Activated naive CD4-positive, alpha-beta T cell treated with anti-CD3 and anti-CD28 coated beads, Interleukin-2, amount 50 U/mL, for 72 hours (primary cell): ENCODE data around the gene LRRFIP1. TPM values are rescaled to one million over a fixed set of nuclear protein-coding genes. Genes with fewer than 3 reads are reported as not detected.
"Not testable (repeated sequence)": the region's sequence is repeated elsewhere in the genome, so short reads cannot be mapped to it uniquely, and the experiment has no call there.

Source experiments
- ATAC-seq, 2 donors: fragments of 150-1000 bp; cut with Tn5 transposase; 2 replicates each; pipeline ENCODE4 v1.10.0; 2021; ENCODE audit warnings: mild to moderate bottlenecking in 2 of 2, moderate library complexity in 2 of 2
- DNase-seq, 2 donors: peaks; one replicate each; pipeline ENCODE4 v3.0.0; 2021 to 2022; ENCODE audit warnings: low spot score in 2 of 2
- H3K27ac Mint-ChIP-seq, 2 donors: one replicate each; pipeline ENCODE4 v1.8.0; 2022; ENCODE audit warnings: mild to moderate bottlenecking in 2 of 2, mixed read lengths in 2 of 2
- H3K36me3 Mint-ChIP-seq, 2 donors: one replicate each; pipeline ENCODE4 v1.8.0; 2022; ENCODE audit warnings: mixed read lengths in 2 of 2
- H3K9me3 Mint-ChIP-seq, 2 donors: one replicate each; pipeline ENCODE4 v1.8.0; 2022; ENCODE audit warnings: mixed read lengths in 2 of 2
- total RNA-seq, 2 donors: library from RNA; stranded (reverse); gene quantifications; one replicate each; pipeline ENCODE4 v1.2.3, GENCODE V29; 2022

Gene LRRFIP1
- total RNA-seq, 2 donors from 2014 or later, result 190 to 193 TPM

DNA sequence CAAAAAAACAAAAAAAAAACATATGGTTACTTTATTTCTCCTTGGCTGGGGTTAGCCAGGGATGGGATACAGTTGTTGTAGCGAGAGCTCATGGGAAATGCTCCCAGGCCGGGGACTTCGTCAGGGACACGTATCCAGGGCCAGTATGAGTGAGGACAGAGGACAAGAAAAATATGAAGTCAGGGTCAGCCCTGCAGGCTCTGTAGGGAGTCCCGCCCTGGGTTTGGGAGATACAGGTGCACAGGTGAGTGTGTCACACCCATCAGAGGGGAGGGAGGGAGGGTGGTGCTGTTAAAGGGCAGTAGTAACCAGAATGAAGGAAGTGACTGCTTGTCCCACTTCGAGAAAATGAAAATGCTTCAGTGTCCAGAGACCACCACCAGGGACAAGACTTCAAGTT is 115.6 kb downstream of the LRRFIP1 start:
- ATAC-seq, result no peak
- H3K36me3 Mint-ChIP-seq, result no peaks in the 10 kb centered on the region

DNA sequence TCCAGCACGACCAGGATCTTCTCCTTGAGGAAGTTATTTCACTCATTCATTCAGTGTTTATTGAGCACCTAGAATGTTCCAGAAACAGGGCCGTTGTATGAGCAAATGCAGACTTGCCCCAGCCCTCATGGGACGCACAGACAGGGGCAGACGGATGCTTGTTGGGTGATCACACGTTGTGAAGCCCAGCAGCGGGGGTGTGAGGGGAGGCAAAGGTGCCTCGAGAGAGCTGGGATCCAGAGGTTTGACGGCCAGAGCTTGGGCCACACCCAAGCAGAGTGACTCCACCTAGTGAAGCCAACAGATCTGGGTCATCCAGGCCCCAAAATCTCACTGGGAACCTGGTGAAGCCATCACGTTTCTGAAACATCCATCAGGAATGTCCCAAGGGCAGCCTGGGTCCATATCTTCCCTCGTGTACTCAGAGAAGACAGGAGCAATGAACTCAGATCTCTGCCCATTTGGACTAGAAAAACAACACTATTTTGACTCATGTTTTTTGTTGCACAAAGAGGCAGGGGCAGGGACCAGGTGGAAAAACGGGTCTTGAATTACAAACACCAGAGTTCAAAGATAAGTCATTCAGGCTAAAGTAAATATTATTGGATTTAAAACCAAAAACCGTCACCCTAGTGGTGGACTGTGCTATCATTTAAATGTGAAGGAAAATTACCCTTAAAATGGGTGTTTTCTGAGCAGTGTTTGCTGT is 116.3 kb downstream of the LRRFIP1 start:
- ATAC-seq (peak in 1 of 2 donors; percentile 14), DNase-seq (no peak)
- Mint-ChIP-seq H3K27ac (peak overlapping the region; percentile 81 to 82), H3K36me3 (peaks cover 3% of the 10 kb centered on the region in 2 donors), H3K9me3 (no peaks in the 10 kb centered on the region)

More for the DNA sequence above, 115.6 kb downstream of the LRRFIP1 start:
- H3K9me3 Mint-ChIP-seq, result no peaks in the 10 kb centered on the region
- no peak for DNase-seq
- H3K27ac Mint-ChIP-seq, result peak overlapping the region; percentile 81 to 95

DNA sequence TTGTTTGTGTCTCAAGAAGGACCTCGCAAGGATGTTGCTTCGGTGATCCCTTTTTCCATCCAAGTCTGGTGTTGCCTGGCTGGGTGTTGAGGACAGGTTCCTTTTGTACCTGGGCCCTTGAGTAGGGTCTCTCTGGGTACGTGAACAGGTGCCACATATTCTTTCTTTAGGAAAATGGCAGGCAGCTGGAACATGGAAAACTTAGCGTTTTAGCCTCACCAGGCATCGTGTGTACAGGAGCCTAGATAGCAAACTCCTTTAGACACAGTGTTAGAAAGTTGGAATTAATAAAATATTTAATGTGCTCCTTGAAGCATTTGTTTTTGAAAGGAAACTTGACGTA is 116.9 kb downstream of the LRRFIP1 start:
- no peak overlapping the region for H3K27ac Mint-ChIP-seq
- peaks cover 5 to 8% of the 10 kb centered on the region in 2 donors for H3K36me3 Mint-ChIP-seq
- ATAC-seq (no peak), DNase-seq (no peak)
- H3K9me3 Mint-ChIP-seq, result no peaks in the 10 kb centered on the region

DNA sequence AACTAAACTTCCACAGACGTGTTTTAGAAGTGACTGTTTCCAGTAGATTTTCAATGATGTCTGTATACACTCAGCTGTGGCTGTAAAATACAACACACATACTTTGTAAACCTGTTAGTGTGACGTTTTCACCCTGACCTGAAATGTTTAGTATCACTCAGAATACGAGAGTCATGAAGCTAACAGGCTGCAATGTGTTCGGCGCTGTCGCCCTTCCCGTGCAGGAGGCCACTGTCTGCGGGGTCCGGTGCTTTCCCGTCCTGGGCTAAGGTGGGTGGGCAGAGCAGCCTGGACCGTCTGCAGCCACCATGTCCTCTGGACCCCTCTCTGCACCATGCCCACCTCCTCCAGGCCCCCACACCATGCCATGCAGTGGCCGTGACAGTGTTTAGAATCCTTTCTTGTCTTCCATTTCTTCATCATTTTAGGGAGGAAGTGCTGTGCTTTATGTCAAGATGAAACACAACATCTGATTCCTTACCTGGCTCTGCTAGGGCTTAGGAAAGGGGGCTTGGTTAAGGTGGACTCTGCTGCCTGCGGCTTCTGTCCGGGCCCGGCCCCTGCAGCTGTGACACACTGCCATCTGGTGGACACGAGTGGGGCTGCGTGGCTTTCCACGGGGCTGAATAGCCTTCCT is 117.3 kb downstream of the LRRFIP1 start:
- DNase-seq (peak in 1 of 2 donors; percentile 85), ATAC-seq (peak; percentile 82 to 87)
- Mint-ChIP-seq H3K27ac (peak overlapping the region in 1 of 2 donors; percentile 66), H3K36me3 (peaks cover 10 to 13% of the 10 kb centered on the region in 2 donors), H3K9me3 (no peaks in the 10 kb centered on the region)

DNA sequence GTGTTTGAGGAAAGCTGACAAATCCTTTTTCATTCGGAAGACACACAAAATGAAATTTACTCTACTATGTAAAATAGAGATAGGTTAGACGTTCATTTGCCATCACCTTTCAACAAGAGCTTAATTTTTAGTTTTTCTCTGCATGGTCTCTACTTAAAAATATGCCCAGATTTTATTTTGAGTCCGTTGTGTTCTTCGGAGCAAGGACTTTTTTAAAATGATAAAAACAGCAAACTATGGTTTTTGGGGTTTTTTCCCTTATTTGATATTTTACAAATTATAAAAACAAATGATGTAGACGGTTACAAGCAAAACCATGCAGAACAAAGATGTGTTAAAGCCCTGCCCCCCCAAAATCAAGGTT is 117.8 kb downstream of the LRRFIP1 start:
- ATAC-seq (no peak), DNase-seq (no peak)
- Mint-ChIP-seq H3K36me3 (peaks cover 13 to 15% of the 10 kb centered on the region in 2 donors), H3K9me3 (no peaks in the 10 kb centered on the region), H3K27ac (peak overlapping the region in 1 of 2 donors; percentile 66)

DNA sequence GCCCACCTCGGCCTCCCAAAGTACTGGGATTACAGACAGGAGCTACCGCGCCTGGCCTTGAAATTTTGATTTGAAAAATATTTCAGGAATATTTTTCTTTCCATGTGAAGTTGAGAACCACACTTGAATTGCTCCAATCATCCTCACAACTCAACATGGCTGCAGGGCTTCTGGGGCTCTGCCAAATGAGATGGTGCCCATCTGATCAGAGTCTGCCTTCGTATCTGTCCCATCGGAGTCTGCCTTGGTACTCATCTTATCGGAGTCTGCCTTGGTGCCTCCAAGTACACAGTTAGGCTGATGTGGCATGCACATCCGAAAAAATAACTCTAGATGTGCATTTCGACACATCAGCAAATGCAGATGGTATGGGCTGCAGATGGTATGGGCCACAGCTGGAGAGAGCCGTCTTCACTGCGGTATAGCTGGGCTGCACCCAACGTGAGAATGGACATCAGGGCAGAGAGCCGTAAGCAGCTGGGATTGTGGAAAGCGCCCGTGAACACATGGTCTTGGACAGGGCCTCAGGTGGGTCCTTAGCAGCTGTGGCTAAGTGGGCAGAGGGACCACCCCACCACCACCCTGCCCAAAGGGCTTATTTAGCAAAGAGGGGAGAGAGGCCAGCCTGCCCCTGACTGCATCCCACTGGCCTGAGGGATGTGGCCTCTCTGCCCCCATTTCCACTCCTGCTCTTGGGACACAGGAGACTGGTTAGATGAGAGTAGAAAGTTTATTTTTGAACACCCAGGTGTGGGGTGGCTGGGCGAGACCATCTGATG is 119.1 kb downstream of the LRRFIP1 start:
- Mint-ChIP-seq H3K9me3 (no peaks in the 10 kb centered on the region), H3K27ac (peak overlapping the region in 1 of 2 donors; percentile 53), H3K36me3 (peaks cover 13 to 21% of the 10 kb centered on the region in 2 donors)
- ATAC-seq, result no peak
- DNase-seq, result no peak

DNA sequence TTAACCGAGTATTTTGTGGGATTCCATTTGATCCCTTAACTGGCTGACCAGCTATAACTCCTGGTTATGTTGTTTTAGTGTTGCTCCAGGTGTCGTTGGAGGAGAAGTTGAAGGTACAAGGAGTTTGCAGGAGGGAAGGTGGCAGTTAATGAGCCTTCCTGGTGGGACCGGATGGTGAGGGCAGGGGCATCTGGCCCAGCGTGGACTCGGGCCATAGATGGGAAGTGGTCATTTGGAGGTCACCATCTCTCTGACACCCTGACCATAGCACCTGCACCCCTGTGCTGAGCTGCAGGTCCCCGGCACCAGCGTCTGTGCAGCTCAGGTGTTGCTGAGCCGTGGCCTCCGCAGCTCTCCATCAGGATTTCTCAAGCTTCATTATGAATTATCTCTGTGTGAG is 119.8 kb downstream of the LRRFIP1 start:
- DNase-seq, result no peak
- Mint-ChIP-seq H3K9me3 (no peaks in the 10 kb centered on the region), H3K36me3 (peaks cover 13 to 27% of the 10 kb centered on the region in 2 donors), H3K27ac (no peak overlapping the region)
- no peak for ATAC-seq

DNA sequence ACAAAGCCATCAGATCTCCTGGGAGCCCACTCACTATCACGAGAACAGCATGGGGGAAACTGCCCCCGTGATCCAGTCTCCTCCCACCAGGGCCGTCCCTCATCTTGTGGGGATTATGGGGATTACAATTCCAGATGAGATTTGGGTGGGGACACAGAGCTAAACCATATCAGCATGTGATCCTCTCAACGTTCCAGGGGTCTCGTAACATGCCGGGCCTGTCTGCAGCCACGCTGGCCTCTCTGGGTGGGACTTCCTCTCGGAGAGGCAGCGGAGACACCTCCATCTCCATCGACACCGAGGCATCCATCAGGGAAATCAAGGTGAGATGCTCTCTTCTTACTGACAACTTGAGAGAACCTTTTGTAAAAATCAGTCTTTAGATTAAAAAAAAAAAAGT is 121.6 kb downstream of the LRRFIP1 start:
- Mint-ChIP-seq H3K27ac (peak overlapping the region in 1 of 2 donors; percentile 6), H3K9me3 (no peaks in the 10 kb centered on the region), H3K36me3 (peaks cover 24 to 42% of the 10 kb centered on the region in 2 donors)
- DNase-seq (no peak), ATAC-seq (no peak)

DNA sequence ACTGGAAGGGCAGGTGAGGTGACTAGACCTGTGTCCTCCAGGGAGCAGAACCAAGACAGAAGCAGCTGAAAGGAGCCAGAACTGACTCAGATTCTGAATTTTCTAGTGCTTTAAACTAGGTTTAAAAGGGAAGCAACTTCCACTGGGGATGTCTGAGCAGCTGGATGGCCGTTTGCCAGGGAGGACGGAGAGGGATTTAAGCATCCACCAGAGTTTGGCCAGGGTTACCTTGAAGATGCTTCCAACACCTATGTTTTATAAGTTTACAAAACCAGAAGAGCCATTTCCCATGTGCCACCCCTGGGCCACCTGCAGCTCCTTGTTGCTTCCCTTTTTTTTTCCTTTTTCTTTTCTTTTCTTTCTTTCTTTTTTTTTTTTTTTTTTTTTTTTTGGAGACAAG is 122.6 kb downstream of the LRRFIP1 start:
- H3K36me3 Mint-ChIP-seq, result peaks cover 31 to 48% of the 10 kb centered on the region in 2 donors
- DNase-seq (no peak), ATAC-seq (no peak)
- peak overlapping the region; percentile 18 to 60 for H3K27ac Mint-ChIP-seq
- no peaks in the 10 kb centered on the region for H3K9me3 Mint-ChIP-seq

DNA sequence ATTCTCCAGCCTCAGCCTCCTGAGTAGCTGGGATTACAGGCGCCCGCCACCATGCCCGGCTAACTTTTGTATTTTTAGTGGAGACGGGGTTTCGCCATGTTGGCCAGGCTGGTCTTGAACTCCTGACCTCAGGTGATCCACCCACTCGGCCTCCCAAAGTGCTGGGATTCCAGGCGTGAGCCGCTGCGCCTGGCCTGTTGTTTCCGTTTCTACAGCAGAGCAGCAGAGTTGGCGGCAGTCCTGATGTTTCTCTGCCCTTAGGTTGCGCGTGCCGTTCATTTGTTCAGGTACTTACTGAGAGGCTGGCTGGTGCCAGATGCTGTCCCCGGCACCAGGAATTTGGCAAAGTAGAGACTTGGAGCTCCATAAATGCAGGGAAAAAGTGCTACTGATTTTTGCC is 123.1 kb downstream of the LRRFIP1 start:
- not testable (repeated sequence) for H3K9me3 Mint-ChIP-seq, ATAC-seq, H3K27ac Mint-ChIP-seq, DNase-seq
- peaks cover 31 to 48% of the 10 kb centered on the region in 2 donors for H3K36me3 Mint-ChIP-seq

DNA sequence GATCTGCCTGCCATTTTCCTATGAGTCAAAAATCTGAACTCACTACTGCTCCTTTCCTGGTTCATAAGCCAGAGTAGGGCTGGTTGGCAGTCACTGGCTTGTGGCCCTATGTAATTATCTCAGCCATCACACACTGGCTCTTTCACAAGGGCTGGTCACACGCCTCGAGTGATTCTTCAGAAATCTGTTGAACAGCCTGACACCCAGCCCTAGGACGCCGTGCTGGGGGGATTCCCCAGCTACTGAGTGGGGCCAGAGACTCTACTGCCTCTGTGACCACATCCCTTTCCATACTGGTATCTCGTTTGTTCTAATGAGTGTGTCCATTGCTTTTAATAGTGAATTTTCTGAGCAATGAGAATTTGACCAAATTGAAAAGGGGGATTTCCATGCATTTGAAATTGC is 125.4 kb downstream of the LRRFIP1 start:
- ATAC-seq (peak; percentile 66 to 99), DNase-seq (no peak)
- Mint-ChIP-seq H3K9me3 (no peaks in the 10 kb centered on the region), H3K36me3 (peaks cover 31 to 53% of the 10 kb centered on the region in 2 donors), H3K27ac (peak overlapping the region; percentile 36 to 40)

DNA sequence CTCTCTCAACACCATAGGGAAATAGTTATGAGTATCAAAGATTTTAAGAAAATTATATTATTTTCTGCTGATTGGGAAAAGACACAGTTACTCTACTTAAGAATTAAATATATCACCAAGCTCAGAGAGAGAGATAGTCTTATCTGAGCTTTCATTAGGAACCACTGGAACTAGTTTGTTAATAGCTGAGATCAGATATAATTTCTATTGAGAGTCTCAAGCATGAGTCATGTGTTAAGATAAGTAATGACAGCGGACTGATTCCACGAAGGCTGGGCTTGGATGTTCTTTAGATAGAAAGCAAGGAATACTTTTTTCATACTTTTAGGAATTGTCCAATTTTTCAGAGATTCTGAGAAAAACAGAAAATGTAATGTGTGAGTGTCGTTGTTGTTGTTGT is 126.8 kb downstream of the LRRFIP1 start:
- Mint-ChIP-seq H3K27ac (no peak overlapping the region), H3K36me3 (peaks cover 26 to 45% of the 10 kb centered on the region in 2 donors), H3K9me3 (no peaks in the 10 kb centered on the region)
- no peak for ATAC-seq
- DNase-seq, result no peak

DNA sequence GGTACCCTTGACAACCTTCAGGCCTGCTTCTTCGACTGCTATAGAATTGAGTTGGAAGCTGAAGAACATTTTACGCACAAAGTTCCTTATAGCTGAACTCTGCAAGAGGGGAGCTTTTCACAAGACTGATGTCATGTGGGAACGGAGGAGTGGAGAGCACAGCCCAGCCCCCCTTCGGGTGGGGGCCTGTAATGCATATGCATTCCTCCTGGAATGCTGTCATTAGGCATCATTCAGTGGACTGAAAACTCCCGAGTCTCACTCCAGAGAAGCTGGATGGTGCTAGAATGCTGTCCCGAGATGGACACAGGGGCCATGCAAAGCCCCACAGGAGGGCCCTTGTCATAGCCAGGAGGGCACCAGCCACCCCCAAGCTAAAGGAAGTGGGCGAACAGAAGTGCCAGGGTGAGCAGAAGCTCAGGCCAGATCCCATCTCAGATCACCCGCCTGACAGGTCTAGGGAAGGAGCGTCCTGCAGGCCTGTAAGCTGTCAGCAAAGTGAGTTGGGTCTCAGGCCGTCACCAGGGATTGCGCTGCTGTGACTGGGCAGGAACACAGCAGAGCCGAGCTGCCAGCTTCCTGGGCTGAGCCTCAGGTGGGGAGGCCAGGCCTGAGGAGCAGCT is 127.3 kb downstream of the LRRFIP1 start:
- Mint-ChIP-seq H3K9me3 (no peaks in the 10 kb centered on the region), H3K36me3 (peaks cover 21 to 39% of the 10 kb centered on the region in 2 donors), H3K27ac (no peak overlapping the region)
- ATAC-seq (no peak), DNase-seq (no peak)

DNA sequence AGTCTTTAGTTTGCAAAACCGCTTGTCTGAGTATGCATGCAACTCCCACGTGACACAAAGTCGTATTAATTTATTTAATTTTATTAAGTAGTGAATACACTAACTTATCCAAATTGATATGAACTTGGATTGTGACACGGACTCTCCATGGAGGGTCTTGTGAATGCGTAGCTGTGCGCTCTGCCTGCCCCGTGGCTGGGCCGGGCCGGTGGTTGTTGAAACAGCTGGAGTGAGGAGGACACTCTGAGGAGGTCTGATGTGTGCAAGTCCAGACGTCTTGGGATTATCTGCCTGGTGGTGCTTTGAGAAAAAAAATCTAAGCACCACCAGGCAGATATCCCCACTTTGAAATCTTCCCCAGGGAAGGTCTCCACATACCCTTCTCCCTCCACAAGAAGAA is 130.2 kb downstream of the LRRFIP1 start:
- Mint-ChIP-seq H3K27ac (peak overlapping the region in 1 of 2 donors; percentile 9), H3K36me3 (peaks cover 22 to 32% of the 10 kb centered on the region in 2 donors), H3K9me3 (no peaks in the 10 kb centered on the region)
- no peak for ATAC-seq
- DNase-seq, result no peak

DNA sequence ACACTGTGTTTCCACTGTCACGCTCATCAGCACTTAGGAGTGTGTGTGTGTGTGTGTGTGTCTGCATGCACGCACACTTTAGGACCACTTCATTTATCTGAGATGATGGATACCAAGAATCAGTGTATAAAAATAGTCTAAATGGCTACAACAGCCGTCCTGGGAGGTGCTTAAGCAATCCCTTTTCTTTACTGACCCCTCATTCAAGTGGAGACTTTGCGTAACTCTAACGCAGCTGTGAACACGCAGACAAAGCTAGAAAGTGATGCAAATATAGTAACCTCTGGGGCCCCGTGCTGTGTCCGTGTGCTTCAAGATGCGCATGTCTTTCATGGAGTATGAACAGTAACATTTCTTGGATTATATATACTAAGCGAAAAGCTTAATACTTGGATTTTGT is 130.8 kb downstream of the LRRFIP1 start:
- ATAC-seq (no peak), DNase-seq (no peak)
- Mint-ChIP-seq H3K9me3 (no peaks in the 10 kb centered on the region), H3K27ac (no peak overlapping the region), H3K36me3 (peaks cover 22 to 26% of the 10 kb centered on the region in 2 donors)

DNA sequence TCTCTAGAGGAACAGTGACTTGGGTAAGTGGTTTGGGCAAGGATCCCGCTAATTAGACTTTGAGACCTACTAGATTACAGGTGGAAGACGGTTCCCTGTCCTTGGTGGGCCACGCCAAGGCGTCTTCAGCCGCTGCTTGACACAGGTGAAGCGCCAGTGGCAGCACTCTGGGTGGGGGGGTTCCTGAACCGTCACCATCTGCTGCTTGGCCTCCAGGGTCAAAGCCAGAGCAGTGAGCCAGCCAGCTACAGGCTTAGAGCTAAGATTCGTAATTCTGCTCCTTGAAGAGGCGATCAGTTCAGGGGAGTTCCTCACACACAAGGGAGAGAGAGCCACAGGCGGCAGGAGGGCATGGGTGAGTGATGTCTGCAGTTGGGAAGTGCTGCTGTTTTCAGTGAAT is 131.8 kb downstream of the LRRFIP1 start:
- ATAC-seq, result no peak
- Mint-ChIP-seq H3K36me3 (peaks cover 16 to 20% of the 10 kb centered on the region in 2 donors), H3K27ac (peak overlapping the region; percentile 72 to 74), H3K9me3 (no peaks in the 10 kb centered on the region)
- no peak for DNase-seq
